Activated naive CD4-positive, alpha-beta T cell (primary cell): Measurements from ENCODE around the gene ZNF737.
"Not testable (repeated sequence)": the region's sequence is repeated elsewhere in the genome, so short reads cannot be mapped to it uniquely, and the experiment has no call there.

Experiments used
- DNase-seq, 4 experiments: peaks; one replicate each; lab custom pipeline; 2025; lab: John Stamatoyannopoulos, UW

Gene ZNF737

DNA sequence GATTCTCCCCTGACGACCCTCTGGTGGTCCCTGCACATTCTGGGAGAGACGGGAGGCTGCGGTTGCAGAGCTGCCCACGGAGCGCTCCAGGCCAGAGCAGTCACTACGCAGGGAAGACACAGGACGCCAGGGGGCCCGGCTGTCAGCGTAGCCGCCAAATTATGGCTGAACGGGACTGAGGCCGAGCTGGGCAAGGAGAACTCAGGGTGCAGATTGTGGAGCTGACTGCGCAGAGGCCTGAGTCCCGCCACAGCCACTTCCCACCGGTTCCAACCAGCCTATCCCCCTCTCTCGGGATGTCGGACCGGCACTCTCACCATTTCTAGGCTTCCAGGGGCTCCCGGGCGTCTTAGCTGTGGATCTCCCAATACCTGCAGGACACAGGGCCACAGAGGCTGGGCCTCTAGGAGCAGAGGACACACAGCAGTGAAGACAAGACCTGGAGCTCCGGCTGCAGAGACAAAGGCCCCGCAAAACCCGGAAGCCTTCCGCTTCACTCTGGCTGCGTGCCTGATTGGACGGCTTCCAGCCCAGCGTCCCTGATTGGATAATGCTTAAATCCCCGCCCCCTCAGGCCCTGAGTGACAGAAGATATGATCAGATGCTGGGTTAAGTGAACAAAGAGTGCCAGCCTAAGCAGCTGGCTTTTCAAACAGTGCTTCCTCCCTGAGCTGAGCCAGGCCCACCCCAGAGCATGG, at the start of gene ZNF737:
Gene ZNF737 (minus strand): TSS at position 461 of the 698 bp plus-strand sequence. CDS start 141 bp downstream, at position 320.
- DNase-seq: peak; percentile 63 to 87 (median 76)

DNA sequence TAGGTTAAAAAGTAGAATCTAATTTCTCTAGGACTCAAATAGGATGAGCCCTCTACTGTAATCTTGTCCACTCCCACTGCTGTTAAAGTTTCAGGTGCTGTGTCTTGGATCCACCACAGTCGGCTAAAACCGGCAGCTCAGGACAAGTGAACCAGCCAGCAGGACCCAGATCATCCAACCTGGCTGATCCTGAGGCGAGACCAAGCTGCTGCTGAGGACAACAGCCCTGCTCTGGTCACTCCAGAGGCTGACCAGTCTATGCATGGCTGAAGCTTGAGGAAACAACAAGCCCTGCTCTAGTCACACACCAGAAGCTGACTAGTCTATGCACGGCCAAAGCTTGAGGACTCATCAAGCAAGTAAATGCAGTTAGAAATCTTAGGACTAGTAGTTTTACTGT, 49.4 kb upstream of the ZNF737 start:
- DNase-seq: not testable (repeated sequence)

DNA sequence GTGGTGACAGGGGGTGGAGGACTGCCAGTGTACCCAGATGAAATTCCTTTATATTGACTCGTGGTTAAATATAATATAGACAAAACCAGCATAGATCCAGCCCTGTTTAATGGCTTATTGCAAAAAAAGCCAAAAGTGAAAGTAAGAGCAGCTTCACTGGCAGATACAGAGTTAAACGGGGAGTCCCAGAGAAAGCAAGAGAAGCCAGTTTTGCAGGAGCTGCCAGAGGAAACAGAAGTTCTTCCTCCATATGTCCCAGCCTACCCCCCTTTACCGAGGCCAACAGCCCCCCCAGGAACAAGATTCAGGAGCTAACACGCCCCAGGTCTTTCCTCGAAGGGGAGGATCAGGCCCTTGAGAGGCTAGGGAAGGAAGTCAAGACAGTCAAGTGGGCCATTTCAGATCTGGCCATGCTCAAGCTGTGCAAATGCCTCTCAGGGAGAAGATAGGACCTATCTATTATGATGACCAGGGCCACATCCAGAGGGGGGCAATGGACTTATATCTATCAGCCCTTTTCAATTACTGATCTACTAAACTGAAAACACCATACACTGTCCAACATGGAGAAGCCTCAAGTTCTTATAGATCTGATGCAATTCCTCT, 47.2 kb upstream of the ZNF737 start:
- no peak for DNase-seq

DNA sequence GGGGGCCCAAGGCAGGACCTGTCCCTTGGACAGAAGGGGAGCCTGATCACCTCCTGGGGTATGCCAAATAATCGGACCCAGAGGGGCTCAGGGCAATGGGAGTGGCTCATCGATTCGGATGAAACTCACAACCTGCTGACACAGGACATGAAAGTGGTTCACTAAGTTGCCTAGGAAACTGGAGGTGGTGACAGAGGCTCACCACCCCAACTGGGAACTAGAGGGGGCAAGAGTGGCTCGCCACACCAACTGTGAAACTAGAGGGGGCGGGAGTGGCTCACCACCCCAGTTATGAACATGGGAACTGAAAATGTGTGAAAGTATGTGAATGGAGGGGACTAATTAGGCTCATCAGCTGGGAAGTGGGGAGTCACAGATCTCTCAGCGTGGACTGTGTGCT, 46.3 kb upstream of the ZNF737 start:
- no peak for DNase-seq

GRCh38 chr19:20607943-20608342, 42.4 kb upstream of the ZNF737 start:
- DNase-seq: no peak

GRCh38 chr19:20558571-20558970, 7.0 kb downstream of the ZNF737 start:
- DNase-seq: no peak

GRCh38 chr19:20558011-20558410, 7.6 kb downstream of the ZNF737 start:
- no peak for DNase-seq

DNA sequence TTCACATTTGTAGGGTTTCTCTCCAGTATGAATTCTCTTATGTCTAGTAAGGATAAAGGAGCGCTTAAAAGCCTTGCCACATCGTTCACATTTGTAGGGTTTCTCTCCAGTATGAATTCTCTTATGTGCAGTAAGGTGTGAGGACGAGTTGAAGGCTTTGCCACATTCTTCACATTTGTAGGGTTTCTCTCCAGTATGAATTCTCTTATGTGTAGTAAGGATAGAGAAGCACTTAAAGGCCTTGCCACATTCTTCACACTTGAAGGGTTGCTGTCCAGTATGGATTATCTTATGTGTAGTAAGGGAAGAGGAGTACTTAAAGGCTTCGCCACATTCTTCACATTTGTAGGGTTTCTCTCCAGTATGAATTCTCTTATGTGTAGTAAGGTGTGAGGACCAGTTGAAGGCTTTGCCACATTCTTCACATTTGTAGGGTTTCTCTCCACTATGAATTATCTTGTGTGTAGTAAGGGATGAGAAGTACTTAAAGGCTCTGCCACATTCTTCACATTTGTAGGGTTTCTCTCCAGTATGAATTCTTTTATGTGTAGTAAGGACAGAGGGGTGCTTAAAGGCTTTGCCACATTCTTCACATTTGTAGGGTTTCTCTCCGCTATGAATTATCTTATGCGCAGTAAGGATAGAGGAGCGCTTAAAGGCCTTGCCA, 20.8 kb downstream of the ZNF737 start:
- not testable (repeated sequence) for DNase-seq

- not testable (repeated sequence) for DNase-seq
These were observed 35.3 kb downstream of the ZNF737 start for GRCh38 chr19:20530303-20530702.

DNA sequence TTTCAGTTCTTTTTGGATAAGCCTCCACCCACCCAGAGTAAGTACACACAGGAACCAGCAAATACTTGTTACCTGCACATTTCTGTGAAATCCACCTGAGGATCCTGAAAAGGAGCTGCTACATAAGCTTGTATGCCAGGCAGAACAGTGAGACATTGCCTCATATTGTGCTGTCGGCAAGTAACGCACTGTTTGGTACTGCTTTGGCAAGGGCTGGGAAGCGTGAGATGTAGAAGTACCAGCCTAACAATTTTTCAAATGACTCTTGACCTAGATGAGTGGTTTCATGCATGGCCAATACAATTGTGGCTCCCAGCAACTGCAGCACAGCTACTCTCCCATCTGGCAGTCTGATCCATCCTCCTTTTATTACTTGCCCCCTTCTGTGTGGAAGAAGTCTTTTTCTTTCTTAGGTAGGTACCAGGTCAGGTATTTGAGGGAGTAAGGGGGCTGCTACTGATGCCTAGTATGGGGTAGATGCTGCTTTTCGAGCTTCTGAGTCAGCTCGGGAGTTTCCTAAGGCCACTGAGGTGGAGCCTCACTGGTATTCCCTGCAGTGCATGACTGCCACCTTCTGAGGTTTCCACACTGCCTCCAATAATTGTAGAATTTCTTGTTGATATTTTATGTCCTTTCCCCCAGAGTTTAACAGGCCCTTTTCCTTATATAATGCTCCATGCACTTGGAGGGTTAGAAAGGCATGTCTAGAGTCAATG, 52.2 kb downstream of the ZNF737 start:
- no peak for DNase-seq

DNA sequence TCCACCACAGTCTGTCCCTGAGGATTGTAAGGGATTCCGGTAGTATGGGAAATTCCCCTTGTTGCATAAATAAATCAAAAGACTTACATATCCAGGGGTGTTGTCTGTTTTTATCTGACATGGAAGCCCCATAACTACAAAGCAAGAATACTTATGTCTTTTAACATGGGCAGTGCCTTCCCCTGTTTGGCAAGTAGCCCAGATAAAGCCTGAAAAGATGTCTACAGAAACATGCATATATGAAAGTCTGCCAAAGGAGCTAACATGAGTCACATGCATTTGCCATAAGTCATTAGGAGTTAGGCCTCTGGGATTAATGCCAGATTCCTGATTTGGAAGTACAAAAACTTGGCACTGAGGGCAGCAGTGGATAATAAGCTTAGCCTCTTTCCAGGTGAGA, 62.1 kb downstream of the ZNF737 start:
- no peak for DNase-seq
